Nephron progenitor cell (in vitro differentiated cells): ENCODE data around the gene DNAAF5.
A peak's percentile ranks its signal among the peaks of the same experiment; 100 is the strongest.

Experiments used
- DNase-seq: peaks from one replicate; pipeline ENCODE4 v3.0.0; 2021
- H3K27ac Mint-ChIP-seq: 2 replicates; pipeline ENCODE4 v1.8.0; 2021; ENCODE audit warnings: mild to moderate bottlenecking, moderate library complexity, mixed read lengths
- H3K27me3 Mint-ChIP-seq: 2 replicates; pipeline ENCODE4 v1.8.0; 2021; ENCODE audit warnings: mild to moderate bottlenecking, low read depth, mixed read lengths; ENCODE audit not compliant: poor library complexity
- H3K36me3 Mint-ChIP-seq: 2 replicates; pipeline ENCODE4 v1.8.0; 2021; ENCODE audit warnings: low read depth, mixed read lengths
- H3K4me1 Mint-ChIP-seq: 2 replicates; pipeline ENCODE4 v1.8.0; 2021; ENCODE audit warnings: mixed read lengths
- H3K4me3 Mint-ChIP-seq: 2 replicates; pipeline ENCODE4 v1.8.0; 2021; ENCODE audit warnings: mild to moderate bottlenecking, moderate library complexity, mixed read lengths
- H3K9me3 Mint-ChIP-seq: 2 replicates; pipeline ENCODE4 v1.8.0; 2021; ENCODE audit warnings: mild to moderate bottlenecking, moderate library complexity, mixed read lengths
- TF ChIP-seq, protein P1 (sequence below): fragments of 200-600 bp; sonication (generic); IDR thresholded peaks from 2 replicates; pipeline ENCODE4 v1.5.0; 2021; ENCODE audit warnings: antibody characterized with exemption

DNAAF5 gene

DNA sequence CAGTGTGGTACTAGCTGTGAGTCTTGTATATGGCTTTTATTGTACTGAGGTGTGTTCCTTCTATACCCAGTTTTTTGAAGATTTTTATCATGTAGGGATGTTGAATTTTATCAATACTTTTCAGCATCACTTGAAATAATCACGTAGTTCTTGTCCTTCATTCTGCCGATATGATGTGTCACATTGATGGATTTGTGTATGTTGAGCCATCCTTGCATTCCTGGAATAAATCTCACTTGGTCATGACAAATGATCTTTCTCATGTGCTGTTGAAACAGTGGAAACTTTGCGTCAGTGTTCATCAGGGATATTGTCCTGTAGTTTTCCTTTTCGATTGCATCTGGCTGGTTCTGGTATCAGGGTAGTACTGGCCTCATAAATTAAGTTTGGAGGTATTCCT, 7.7 kb downstream of the DNAAF5 start:
- H3K4me3 Mint-ChIP-seq, result no peak overlapping the region
- no peaks in the 10 kb centered on the region for H3K27me3 Mint-ChIP-seq
- H3K27ac Mint-ChIP-seq, result no peak overlapping the region
- H3K4me1 Mint-ChIP-seq, result peaks cover 17% of the 10 kb centered on the region
- peaks cover 28% of the 10 kb centered on the region for H3K36me3 Mint-ChIP-seq
- no peaks in the 10 kb centered on the region for H3K9me3 Mint-ChIP-seq
- TF ChIP-seq, protein P1, sequence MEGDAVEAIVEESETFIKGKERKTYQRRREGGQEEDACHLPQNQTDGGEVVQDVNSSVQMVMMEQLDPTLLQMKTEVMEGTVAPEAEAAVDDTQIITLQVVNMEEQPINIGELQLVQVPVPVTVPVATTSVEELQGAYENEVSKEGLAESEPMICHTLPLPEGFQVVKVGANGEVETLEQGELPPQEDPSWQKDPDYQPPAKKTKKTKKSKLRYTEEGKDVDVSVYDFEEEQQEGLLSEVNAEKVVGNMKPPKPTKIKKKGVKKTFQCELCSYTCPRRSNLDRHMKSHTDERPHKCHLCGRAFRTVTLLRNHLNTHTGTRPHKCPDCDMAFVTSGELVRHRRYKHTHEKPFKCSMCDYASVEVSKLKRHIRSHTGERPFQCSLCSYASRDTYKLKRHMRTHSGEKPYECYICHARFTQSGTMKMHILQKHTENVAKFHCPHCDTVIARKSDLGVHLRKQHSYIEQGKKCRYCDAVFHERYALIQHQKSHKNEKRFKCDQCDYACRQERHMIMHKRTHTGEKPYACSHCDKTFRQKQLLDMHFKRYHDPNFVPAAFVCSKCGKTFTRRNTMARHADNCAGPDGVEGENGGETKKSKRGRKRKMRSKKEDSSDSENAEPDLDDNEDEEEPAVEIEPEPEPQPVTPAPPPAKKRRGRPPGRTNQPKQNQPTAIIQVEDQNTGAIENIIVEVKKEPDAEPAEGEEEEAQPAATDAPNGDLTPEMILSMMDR, result no peak
- no peak for DNase-seq

DNA sequence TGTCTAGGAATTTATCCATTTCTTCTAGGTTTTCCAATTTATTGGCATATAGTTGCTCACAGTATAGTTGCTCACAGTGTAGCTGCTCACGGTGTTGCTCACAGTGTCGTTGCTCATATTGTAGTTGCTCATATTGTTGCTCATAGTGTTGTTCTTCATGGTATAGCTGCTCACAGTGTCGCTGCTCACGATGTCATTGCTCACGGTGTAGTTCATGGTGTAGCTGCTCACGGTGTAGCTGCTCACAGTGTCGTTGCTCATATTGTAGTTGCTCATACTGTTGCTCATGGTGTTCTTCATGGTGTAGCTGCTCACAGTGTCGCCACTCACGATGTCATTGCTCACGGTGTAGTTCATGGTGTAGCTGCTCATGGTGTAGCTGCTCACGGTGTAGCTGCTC, 8.3 kb downstream of the DNAAF5 start:
- Mint-ChIP-seq H3K4me3 (no peak overlapping the region), H3K4me1 (peaks cover 15% of the 10 kb centered on the region), H3K36me3 (peaks cover 25% of the 10 kb centered on the region), H3K27me3 (no peaks in the 10 kb centered on the region), H3K27ac (no peak overlapping the region), H3K9me3 (no peaks in the 10 kb centered on the region)
- TF ChIP-seq, protein P1, result no peak
- no peak for DNase-seq

DNA sequence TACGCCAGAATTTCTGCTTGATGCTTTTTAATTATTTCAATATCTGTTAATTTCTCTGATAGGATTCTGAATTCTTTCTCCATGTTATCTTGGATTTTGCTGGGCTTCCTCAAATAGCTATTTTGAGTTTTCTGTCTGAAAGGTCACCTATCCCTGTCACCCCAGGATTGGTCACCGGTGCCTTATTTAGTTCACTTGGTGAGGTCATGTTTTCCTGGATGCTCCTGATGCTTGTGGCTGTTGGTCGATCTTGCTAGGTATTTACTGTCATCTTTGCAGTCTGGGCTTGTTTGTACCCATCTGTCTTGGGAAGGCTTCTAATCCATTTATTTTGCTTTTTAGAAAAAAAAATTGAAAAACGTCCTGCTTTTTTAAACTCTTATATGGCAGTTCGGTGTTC, 11.7 kb downstream of the DNAAF5 start:
- peaks cover 30% of the 10 kb centered on the region for H3K36me3 Mint-ChIP-seq
- H3K27ac Mint-ChIP-seq, result peak overlapping the region; percentile 27
- H3K4me1 Mint-ChIP-seq, result peaks cover 9% of the 10 kb centered on the region
- DNase-seq, result no peak
- TF ChIP-seq, protein P1, result no peak
- H3K4me3 Mint-ChIP-seq, result no peak overlapping the region
- H3K27me3 Mint-ChIP-seq, result no peaks in the 10 kb centered on the region
- H3K9me3 Mint-ChIP-seq, result no peaks in the 10 kb centered on the region

DNA sequence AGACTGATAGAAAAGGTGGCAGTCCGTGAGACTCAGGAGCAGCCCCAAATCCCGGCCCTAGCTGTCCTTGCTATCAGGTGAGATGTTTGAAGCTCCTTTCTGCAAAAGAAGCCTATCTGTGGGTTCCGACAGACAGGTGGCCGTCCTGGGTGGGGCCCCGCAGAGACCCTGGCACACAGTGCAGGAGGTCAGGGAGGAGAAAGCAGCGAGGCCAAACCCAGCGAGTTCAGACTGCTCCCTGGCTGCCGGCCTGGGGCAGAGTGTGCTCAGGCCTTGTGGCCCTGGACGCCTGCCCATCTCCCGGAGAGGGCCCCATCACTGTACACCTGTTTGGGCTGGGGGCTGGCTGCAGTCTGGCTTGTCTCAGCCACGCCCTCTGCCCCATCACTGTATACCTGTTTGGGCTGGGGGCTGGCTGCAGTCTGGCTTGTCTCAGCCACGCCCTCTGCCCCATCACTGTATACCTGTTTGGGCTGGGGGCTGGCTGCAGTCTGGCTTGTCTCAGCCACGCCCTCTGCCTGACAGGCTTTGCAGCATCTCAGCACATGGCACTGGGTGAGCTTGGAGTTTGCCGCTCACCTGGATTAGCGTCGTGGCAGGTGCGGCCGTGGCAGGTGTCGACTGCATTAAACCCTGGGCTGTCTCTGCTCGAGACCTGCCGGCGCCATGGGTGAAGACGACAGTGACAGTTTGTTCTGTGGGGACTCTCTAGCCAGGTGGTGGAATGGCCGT, 12.4 kb downstream of the DNAAF5 start:
- no peak overlapping the region for H3K27ac Mint-ChIP-seq
- H3K36me3 Mint-ChIP-seq, result peaks cover 33% of the 10 kb centered on the region
- TF ChIP-seq, protein P1, result no peak
- H3K4me1 Mint-ChIP-seq, result peaks cover 9% of the 10 kb centered on the region
- H3K4me3 Mint-ChIP-seq, result no peak overlapping the region
- H3K9me3 Mint-ChIP-seq, result no peaks in the 10 kb centered on the region
- no peak for DNase-seq
- H3K27me3 Mint-ChIP-seq, result no peaks in the 10 kb centered on the region

DNA sequence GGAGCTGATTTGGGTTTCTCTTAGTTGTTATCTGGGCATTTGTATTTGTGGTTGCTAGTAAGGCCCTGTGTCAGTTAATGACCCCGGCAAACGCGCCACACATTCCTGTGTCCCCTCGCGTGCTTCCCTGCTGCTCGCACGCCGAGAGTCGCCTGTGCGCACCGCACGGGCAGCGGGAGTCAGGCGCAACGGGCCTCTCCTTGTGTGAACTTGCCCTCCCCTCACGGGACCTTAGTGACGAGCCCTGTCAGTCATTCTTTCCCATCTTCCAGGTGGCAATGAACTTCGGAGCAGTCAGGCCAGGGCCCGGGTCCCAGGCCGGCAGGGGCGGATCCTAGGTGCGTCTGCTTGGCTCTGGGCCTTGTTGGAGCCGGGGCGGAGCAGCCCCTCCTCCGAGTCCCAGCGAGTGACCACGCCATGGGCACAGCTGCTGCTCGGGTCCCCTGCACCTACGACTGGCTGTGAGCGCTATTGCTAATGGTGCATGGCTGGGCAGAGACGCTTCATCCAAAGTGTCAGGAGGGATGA, 13.0 kb downstream of the DNAAF5 start:
- H3K4me3 Mint-ChIP-seq, result no peak overlapping the region
- DNase-seq, result no peak
- H3K36me3 Mint-ChIP-seq, result peaks cover 39% of the 10 kb centered on the region
- TF ChIP-seq, protein P1, result no peak
- H3K27ac Mint-ChIP-seq, result no peak overlapping the region
- H3K4me1 Mint-ChIP-seq, result peaks cover 9% of the 10 kb centered on the region
- no peaks in the 10 kb centered on the region for H3K9me3 Mint-ChIP-seq
- H3K27me3 Mint-ChIP-seq, result no peaks in the 10 kb centered on the region
